GM21576 (cell line): ENCODE results near the gene NPIPB13.
"Not testable (repeated sequence)": the region's sequence is repeated elsewhere in the genome, so short reads cannot be mapped to it uniquely, and the experiment has no call there.

ENCODE experiments used
- ATAC-seq: cut with Tn5 transposase; IDR thresholded peaks from one replicate; pipeline ENCODE4 v1.9.1; 2021; ENCODE audit warnings: mild to moderate bottlenecking, moderate library complexity; ENCODE audit not compliant: unreplicated experiment

NPIPB13 gene

GRCh38 chr16:30248379-30248778 is at the start of gene NPIPB13:
NPIPB13 (minus strand) TSS chr16:30248479; CDS start chr16:30245573, 2,906 bp downstream.
- not testable (repeated sequence) for ATAC-seq

GRCh38 chr16:30282357-30282756 is 34.1 kb upstream of the NPIPB13 start:
- ATAC-seq = not testable (repeated sequence)

DNA sequence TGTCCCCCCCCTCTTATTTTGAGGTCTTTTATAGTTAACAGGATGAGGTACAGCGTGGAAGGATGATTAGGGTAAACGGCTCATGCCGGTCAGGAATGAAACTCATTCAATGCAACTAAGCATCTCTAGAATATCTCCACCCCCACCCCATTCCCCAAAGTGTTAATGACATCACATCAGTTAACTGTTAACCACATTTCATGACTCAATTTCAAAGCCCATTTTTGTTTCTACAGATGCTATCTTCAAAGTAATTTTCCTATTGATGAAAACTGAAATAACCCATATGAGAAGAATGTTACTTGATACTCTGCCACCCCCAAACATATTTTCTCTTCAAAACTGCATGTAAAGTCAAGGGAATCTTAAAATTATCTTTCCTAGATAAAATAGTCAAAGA is 30.2 kb upstream of the NPIPB13 start:
- not testable (repeated sequence) for ATAC-seq

DNA sequence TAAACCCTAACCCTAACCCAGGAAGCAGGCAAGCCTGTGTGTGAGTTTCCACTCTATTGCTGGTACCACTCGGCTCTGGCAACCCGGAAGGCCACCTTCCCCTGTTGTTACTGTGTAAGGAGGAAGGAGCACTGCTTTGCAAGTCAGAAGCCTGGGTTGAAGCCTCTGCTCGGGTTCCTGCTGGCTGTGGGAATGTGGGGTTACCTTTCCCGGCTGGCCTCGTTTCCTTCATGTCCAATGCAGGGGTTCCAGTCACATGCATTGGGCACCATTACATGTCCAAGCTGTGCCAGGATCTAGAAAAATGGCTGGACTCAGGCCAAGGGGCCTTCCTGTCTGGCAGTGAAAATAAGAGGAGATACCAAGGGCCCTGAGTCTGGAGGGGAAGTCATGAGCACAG is 31.2 kb downstream of the NPIPB13 start:
- ATAC-seq = not testable (repeated sequence)

- not testable (repeated sequence) for ATAC-seq
Measured at GRCh38 chr16:30211414-30211813, 36.9 kb downstream of the NPIPB13 start.

GRCh38 chr16:30209032-30209431 is 39.2 kb downstream of the NPIPB13 start:
- not testable (repeated sequence) for ATAC-seq

- not testable (repeated sequence) for ATAC-seq
Measured at GRCh38 chr16:30207063-30207704, 41.1 kb downstream of the NPIPB13 start.

DNA sequence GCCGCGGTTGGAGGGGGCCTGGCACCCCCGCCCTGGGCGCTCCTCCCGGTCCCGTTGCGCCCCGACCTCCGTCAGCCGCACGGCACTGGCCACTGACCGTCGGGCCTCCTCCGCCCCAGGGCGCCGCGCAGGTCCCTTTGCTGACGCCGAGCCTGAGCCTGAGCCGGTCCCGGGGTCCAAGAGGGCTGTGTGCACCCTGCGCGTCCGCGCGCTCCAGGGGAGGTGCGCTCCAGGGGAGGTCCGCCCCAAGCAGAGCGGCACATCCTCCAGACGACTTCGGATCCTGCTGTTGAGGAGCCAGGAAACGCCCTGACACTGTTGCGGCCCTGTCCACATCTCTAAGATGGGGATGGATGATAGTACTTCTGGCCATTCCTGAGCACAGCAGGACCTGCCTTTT is 42.0 kb downstream of the NPIPB13 start:
- ATAC-seq = not testable (repeated sequence)

DNA sequence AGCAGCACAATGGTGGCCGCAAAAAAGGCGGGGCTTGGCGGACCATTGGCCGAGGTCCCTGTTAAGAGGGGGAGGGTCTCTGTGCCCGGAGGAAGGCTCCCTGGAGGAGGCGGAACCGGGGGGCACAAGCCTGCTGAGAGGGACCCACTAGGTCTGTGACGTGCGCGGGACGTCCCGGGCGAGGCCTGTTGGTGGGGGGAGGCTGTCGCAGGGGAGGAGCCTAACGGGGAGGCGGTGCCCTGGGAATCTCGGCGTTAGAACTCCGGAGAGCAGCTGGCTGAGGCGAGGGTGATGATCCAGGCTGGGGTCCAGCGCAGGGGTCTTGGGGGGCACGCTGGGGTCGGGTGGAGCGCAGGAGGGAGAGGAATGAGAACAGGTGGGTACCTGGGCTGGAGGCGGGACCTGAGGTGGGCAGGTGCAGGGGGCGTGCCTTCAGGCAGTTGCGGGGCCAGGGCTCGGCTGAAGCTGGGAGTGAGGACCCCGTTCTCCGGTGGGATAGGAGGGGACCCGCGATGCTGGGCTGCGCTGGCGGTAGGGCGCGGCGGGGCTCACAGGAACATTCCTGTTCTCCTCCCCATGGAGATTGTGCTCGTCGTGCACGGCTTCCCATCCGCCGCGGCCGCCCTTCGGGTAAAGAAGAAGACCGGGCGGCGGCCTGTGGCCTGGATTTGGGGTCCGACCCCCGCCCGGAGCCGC is 42.6 kb downstream of the NPIPB13 start:
- ATAC-seq = not testable (repeated sequence)

GRCh38 chr16:30199608-30200343 is 48.5 kb downstream of the NPIPB13 start:
- not testable (repeated sequence) for ATAC-seq

- not testable (repeated sequence) for ATAC-seq
Measured at GRCh38 chr16:30199049-30199448, 49.2 kb downstream of the NPIPB13 start, which contains the start of gene SULT1A3. SULT1A3 (plus strand) TSS chr16:30199255; CDS start chr16:30200729, 1,474 bp downstream.
